LNCaP clone FGC (cell line): ENCODE results near the gene PRKD1.

Experiments
- DNase-seq: peaks from one replicate; pipeline ENCODE4 v3.0.0-alpha.2; 2011; ENCODE audit warnings: low read depth
- H3K4me3 ChIP-seq: 2 replicates; pipeline ENCODE4 v1.5.1; 2011; ENCODE audit warnings: mild to moderate bottlenecking, low read depth, low read length, control low read depth
- TF ChIP-seq, protein P1 (sequence below): IDR thresholded peaks from 2 replicates; pipeline ENCODE4 v1.5.1; 2012; ENCODE audit warnings: mild to moderate bottlenecking; ENCODE audit not compliant: control insufficient read depth, insufficient read depth; ENCODE audit errors: extremely low read depth

The PRKD1 gene

DNA sequence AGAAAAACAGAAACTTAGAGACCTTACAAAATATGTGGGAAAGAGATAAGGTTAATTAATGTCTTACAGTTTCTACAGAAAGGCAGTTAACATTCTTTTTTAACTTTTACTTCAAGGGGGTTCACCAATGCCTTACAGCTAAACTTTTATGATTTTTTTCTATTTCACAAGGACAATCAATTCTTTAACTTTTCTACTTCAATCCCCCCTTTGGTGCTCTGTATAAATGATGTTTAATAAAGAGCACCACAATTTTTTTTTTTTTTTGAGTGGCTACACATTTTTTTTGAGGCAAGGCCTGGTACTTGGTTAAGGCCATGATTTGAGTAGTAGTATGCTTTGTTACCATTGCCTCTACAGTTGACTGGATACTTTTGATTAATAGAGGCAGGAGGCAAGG lies 279.6 kb downstream of the PRKD1 start:
- TF ChIP-seq, protein P1, sequence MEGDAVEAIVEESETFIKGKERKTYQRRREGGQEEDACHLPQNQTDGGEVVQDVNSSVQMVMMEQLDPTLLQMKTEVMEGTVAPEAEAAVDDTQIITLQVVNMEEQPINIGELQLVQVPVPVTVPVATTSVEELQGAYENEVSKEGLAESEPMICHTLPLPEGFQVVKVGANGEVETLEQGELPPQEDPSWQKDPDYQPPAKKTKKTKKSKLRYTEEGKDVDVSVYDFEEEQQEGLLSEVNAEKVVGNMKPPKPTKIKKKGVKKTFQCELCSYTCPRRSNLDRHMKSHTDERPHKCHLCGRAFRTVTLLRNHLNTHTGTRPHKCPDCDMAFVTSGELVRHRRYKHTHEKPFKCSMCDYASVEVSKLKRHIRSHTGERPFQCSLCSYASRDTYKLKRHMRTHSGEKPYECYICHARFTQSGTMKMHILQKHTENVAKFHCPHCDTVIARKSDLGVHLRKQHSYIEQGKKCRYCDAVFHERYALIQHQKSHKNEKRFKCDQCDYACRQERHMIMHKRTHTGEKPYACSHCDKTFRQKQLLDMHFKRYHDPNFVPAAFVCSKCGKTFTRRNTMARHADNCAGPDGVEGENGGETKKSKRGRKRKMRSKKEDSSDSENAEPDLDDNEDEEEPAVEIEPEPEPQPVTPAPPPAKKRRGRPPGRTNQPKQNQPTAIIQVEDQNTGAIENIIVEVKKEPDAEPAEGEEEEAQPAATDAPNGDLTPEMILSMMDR = no peak
- H3K4me3 ChIP-seq = no peak overlapping the region
- DNase-seq = no peak

DNA sequence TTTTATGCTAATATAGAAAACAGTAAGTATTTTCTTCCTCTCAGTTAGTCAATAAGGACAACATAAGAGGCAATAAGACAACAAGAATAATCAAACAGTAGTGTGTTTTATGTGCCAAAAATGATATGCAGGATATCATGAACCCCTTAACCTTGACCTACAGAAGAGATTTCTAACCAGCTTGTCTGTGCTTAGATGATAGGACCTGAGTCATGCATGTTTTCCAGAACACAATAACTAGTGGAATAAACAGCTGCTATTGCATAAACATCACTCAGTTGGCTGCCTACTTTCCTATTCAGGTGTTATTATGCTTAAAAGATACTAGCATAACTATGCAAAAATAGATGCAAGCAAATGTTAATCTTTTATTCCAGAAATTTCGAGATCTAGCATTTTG lies 282.5 kb downstream of the PRKD1 start:
- DNase-seq = no peak
- TF ChIP-seq, protein P1 = no peak
- H3K4me3 ChIP-seq = no peak overlapping the region

DNA sequence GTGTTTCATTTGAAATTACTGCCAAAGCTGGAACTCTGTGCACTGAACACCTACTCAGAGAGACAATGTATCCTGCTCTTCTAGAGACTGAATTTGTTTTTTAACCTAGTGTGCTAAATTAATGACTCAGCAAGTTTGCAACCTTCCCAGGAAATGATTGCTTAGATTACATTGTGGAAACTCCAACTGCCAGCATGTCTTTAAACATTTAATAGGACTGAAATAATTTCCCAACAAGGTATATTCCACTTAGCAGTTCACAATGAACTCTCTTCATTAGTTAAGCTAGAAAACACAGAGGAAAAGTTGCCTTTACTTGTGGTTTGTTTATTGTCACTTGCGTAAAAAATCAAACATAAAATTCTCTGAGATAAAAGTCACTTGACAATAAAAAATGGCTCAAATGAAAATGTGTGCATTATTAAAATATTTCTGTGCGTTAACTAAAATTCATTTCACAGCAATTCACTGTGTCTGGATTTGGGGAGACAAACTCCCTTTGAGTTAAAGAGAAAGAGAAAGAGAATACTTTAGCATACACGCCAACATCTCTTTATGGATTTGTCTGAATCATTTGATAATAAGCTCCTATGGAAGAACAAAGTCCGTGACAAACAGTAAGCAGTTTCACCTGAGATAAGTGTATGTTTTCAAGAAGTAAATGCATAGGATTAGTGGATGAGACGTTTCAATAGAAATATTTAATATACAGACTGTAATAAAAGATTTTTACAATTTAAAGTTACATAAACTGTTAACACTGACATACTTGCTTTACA lies 284.0 kb downstream of the PRKD1 start:
- TF ChIP-seq, protein P1 = no peak
- DNase-seq = peak; percentile 79
- H3K4me3 ChIP-seq = peak overlapping the region; percentile 12; the same call in 1 of the 2 replicates

DNA sequence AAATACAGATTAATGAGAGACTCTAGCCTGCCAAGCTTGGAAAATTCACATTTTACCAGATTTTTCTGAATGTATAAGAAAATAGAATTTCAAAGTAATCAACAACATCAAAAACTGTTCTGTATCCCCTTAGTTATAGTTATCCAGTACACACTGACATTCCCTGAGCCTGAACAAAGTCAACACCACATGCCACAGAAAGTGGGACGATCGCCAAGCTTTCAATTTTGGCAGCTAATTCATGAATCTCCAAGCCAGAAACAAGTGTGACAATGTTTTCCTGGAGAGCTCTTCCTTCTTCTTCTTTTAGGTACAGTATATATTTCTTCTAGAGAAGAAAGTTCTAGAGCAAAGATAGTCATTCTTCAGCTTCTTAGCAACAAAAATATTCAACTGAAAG lies 290.2 kb downstream of the PRKD1 start:
- TF ChIP-seq, protein P1 = no peak
- H3K4me3 ChIP-seq = no peak overlapping the region
- peak; percentile 96 for DNase-seq

DNA sequence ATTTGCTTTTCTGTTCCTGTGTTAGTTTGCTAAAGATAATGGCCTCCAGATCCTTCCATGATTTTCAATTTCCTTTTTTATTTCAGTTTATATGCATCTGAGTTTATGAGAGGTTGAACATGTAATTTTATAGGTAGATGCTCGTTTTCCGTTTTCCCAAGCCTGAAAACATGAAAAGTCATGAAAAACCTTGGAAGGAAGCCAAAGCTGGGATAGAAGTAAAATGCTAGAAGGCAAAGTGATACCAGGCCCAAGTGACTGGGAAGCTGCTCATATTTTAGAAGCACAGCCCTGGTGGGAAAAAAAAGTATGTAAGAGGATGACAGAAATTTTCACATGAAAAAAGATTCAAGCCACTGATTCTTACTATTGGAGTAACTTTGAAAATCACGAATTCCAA lies 290.8 kb downstream of the PRKD1 start:
- H3K4me3 ChIP-seq = no peak overlapping the region
- DNase-seq = no peak
- TF ChIP-seq, protein P1 = no peak

DNA sequence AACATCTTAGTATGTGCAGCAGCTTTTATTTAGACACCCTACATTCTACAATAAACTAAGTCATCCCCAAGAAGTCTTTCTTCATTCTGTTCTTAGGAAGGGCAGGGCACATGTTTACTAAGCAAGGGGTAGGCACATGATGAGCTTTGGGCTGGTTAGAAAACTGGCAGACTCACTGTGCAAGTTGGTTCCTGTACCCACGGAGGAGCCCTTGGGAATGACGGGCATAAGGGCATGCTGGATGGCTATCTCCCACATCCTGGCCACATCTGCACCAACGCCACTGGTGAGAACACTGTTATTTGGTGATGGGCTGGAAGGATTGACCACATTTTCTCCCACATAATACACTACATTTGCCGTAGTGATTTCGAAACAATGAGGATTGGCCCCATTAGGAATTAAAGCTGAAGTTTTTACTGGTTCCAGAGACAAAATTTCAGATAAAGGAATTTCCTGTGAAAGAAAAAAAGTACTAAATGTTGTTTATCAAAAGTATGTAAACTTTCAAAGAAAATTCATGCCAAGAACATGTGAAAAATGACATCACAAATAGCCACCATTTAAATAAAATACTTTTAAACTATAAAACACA lies 297.0 kb downstream of the PRKD1 start:
- no peak for DNase-seq
- TF ChIP-seq, protein P1 = no peak

More for the DNA sequence above, 297.0 kb downstream of the PRKD1 start:
- H3K4me3 ChIP-seq = no peak overlapping the region
